Measurements from ENCODE around the gene ANKAR.

- no peak for TF ChIP-seq CTCF (conservative IDR thresholded peaks at IDR 0.05; ENCODE audit: low read depth, low read length)
- TF ChIP-seq EZH2phosphoT487 (IDR thresholded peaks at IDR 0.05; ENCODE audit: borderline replicate concordance, low read length) = no peak
- TF ChIP-seq EZH2 (IDR thresholded peaks at IDR 0.05; ENCODE audit: low read length, unreplicated experiment) = no peak
These were observed 45.1 kb downstream of the ANKAR start for GRCh38 chr2:189719571-189719970.
